ENCODE measurements around the gene ZNF534.
"Not testable (repeated sequence)": the region's sequence is repeated elsewhere in the genome, so short reads cannot be mapped to it uniquely, and the experiment has no call there.

The ZNF534 gene

DNA sequence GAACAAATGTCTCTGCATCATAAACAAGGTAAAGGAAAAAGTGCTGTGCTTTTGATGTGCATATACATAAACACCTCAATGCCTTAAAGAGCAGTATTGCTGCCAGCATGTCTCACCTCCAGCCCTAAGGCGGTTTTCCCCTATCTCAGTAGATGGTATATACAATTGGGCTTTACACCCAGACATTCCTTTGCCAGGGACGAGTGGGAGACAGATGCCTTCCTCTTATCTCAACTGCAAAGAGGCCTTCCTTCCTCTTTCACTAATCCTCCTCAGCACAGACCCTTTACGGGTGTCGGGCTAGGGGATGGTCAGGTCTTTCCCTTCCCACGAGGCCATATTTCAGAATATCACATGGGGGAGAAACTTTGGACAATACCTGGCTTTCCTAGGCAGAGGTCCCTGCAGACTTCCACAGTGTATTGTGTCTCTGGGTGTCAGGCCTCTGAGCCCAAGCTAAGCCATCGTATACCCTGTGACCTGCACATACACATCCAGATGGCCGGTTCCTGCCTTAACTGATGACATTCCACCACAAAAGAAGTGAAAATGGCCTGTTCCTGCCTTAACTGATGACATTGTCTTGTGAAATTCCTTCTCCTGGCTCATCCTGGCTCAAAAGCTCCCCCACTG, 55.3 kb downstream of the ZNF534 start:
- H3K4me1 Mint-ChIP-seq (ENCODE audit: low read depth); intact Hi-C loops (cut with micrococcal nuclease); H3K27ac Mint-ChIP-seq; H3K36me3 Mint-ChIP-seq (ENCODE audit: low read depth); H3K27me3 Mint-ChIP-seq; H3K4me3 Mint-ChIP-seq: not testable (repeated sequence)
- H3K9me3 Mint-ChIP-seq: peaks cover 72% of the 10 kb centered on the region

DNA sequence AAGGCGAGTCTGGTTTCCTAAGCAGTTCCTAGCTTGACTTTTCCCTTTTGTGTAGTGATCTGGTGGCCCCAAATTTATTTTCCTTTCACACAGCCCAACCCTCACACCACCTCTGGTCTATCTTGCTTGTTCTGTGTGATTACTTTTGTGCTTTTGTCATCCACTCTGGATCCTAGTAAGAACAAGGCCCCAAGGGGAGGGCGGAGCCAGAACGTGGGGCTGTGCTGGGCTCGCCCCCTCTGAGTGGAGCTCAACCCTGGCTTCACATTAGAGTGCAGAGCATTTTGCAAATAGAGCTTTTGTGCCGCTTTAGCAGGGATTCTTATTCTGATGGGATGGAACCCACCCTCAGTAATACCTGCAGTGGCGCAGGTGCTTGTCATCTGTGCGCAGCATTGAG, 56.1 kb downstream of the ZNF534 start:
- H3K27ac Mint-ChIP-seq; H3K4me1 Mint-ChIP-seq (ENCODE audit: low read depth); H3K4me3 Mint-ChIP-seq; H3K27me3 Mint-ChIP-seq; intact Hi-C loops (cut with micrococcal nuclease); H3K36me3 Mint-ChIP-seq (ENCODE audit: low read depth): not testable (repeated sequence)
- peaks cover 79% of the 10 kb centered on the region for H3K9me3 Mint-ChIP-seq

DNA sequence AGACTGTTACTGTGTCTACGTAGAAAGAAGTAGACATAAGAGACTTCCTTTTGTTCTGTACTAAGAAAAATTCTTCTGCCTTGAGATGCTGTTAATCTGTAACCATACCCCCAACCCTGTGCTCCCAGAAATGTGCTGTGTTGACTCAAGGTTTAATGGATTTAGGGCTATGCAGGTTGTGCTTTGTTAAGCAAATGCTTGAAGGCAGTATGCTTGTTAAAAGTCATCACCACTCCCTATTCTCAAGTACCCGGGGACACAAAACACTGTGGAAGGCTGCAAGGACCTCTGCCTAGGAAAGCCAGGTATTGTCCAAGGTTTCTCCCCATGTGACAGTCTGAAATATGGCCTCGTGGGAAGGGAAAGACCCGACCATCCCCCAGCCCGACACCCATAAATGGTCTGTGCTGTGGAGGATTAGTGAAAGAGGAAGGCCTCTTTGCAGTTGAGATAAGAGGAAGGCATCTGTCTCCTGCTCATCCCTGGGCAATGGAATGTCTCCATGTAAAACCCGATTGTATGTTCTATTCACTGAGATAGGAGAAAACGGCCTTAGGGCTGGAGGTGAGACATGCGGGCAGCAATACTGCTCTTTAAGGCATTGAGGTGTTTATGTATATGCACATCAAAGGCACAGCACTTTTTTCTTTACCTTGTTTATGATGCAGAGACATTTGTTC, 56.8 kb downstream of the ZNF534 start:
- H3K27me3 Mint-ChIP-seq; H3K4me3 Mint-ChIP-seq; H3K4me1 Mint-ChIP-seq (ENCODE audit: low read depth); H3K27ac Mint-ChIP-seq; H3K36me3 Mint-ChIP-seq (ENCODE audit: low read depth); intact Hi-C loops (cut with micrococcal nuclease): not testable (repeated sequence)
- peaks cover 76% of the 10 kb centered on the region for H3K9me3 Mint-ChIP-seq

DNA sequence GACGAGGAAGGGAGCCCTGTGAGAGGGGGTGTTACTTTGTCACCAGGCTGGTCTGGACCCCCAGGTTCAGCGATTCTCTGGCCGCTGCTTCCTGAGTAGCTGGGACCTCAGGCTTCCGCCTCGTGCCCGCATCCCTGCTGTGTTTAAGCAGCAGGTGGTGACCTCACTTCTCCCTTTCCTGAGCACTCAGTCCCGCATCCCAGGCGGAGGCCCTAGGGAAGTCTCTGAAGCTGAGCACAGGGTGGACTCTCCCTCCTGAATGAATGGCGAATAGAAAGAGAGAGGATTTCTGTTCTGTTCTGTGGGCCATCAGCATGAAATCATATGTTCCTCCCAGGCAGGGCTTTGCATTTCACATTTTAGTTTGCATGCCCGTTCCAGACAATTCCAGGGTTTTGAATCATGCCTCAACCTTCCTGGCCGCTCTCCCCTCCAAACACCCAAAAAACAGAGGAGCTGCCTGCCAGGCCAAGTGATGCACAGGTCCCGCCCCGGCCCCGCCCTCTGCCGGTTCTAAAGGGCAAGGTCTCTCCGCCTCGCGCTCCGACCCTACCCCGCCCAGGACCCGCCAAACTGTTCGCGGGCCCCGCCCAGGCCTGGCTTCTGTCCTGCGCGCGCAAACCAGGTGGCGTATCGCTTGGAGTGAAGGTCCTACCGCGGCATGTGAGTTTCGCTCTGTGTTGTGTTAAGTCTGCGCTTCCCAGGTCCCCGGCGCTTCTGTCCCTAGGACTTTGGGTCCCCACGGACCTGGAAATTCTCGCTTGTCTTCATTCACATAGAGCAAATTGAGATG, 63.4 kb downstream of the ZNF534 start:
- H3K4me3 Mint-ChIP-seq: no peak overlapping the region
- no peaks in the 10 kb centered on the region for H3K27me3 Mint-ChIP-seq
- no peaks in the 10 kb centered on the region for H3K4me1 Mint-ChIP-seq (ENCODE audit: low read depth)
- H3K9me3 Mint-ChIP-seq: peaks cover 60% of the 10 kb centered on the region
- no peaks in the 10 kb centered on the region for H3K36me3 Mint-ChIP-seq (ENCODE audit: low read depth)
- intact Hi-C loops (cut with micrococcal nuclease): no loop called here
- no peak overlapping the region for H3K27ac Mint-ChIP-seq

DNA sequence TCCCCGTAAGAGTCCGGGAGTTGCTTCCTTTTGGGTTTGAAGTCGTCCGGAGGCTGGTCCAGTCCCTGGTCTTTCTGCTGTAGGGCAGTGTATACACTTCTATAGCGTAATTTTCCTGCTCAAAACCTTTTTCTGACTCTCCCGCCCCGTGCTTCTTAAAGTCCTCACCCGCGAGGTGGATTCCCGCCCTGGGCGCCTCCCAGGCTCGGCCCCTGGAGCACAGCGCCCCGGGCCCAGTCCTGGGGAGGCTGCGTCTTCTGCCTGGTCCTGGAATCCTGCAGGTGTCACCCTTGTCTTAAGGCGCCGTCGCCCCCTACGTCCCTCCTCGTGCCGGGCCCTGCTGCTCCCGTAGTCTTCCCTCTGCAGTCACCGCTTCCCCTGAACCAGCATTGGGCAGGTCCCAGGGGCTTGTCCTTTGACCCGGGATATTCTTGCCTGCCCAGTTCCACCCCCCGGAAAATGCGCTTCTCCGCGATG, 64.1 kb downstream of the ZNF534 start:
- intact Hi-C loops (cut with micrococcal nuclease): no loop called here
- Mint-ChIP-seq H3K27ac (no peak overlapping the region), H3K4me1 (ENCODE audit: low read depth) (no peaks in the 10 kb centered on the region), H3K36me3 (ENCODE audit: low read depth) (no peaks in the 10 kb centered on the region), H3K27me3 (no peaks in the 10 kb centered on the region), H3K9me3 (peaks cover 66% of the 10 kb centered on the region), H3K4me3 (no peak overlapping the region)

DNA sequence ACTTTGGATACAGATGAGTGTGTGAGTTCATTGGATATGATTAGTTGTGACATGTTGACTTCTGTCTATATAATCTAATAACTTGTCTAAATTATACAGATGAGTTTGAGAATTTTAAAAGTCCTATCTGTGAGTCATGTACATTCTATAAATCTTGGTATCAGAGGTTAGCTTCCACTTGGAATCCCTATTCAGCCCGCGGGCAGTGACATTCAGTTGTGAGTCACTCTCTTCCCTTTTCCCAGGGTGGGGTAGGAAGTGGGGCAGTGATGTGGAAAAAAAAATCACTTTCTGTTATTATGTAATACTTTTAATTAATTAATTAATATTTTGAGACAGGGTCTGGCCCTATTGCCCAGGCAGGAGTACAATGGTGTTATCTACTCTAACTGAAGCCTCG, 65.6 kb downstream of the ZNF534 start:
- H3K36me3 Mint-ChIP-seq (ENCODE audit: low read depth): no peaks in the 10 kb centered on the region

DNA sequence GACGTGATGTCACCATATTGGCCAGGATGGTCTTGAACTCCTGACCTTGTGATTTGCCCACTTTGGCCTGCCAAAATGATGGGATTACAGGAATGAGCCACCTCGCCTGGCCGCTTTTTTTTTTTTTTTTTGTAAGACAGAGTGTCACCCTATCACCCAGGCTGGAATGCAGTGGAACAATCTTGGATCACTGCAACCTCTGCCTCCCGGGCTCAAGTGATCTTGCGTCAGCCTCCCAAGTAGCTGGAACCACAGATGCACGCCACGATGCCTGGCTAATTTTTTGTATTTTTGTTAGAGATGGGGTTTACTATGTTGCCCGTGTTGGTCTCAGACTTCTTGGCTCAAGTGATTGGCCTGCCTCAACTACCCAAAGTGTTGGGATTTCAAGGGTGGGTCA, 69.6 kb downstream of the ZNF534 start:
- Mint-ChIP-seq H3K9me3 (peaks cover 82% of the 10 kb centered on the region), H3K27ac (no peak overlapping the region), H3K27me3 (no peaks in the 10 kb centered on the region), H3K4me3 (no peak overlapping the region), H3K4me1 (ENCODE audit: low read depth) (no peaks in the 10 kb centered on the region), H3K36me3 (ENCODE audit: low read depth) (no peaks in the 10 kb centered on the region)
- intact Hi-C loops (cut with micrococcal nuclease): no loop called here

More for the DNA sequence above, 65.6 kb downstream of the ZNF534 start:
- Mint-ChIP-seq H3K4me1 (ENCODE audit: low read depth) (no peaks in the 10 kb centered on the region), H3K27ac (no peak overlapping the region), H3K27me3 (no peaks in the 10 kb centered on the region), H3K9me3 (peaks cover 68% of the 10 kb centered on the region), H3K4me3 (no peak overlapping the region)
- intact Hi-C loops (cut with micrococcal nuclease): no loop called here

DNA sequence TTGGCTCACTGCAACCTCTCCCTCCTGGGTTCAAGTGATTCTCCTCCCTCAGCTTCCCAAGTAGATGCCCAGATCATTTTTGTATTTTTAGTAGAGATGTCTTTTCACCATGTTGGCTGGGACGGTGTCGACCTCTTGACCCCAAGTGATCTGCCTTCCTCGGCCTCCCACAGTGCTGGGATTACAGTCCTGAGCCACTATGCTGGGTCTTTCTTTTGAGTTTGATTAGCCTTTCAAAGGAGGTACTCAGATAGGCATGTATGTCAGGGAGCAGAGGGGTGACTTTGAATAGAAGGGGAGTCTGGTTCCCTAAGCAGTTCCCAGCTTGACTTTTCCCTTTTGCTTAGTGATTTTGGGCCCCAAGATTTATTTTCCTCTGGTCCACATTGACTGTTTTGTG, 71.5 kb downstream of the ZNF534 start:
- H3K27me3 Mint-ChIP-seq; H3K36me3 Mint-ChIP-seq (ENCODE audit: low read depth); H3K27ac Mint-ChIP-seq; H3K4me3 Mint-ChIP-seq; intact Hi-C loops (cut with micrococcal nuclease); H3K4me1 Mint-ChIP-seq (ENCODE audit: low read depth): not testable (repeated sequence)
- H3K9me3 Mint-ChIP-seq: peaks cover 84% of the 10 kb centered on the region

DNA sequence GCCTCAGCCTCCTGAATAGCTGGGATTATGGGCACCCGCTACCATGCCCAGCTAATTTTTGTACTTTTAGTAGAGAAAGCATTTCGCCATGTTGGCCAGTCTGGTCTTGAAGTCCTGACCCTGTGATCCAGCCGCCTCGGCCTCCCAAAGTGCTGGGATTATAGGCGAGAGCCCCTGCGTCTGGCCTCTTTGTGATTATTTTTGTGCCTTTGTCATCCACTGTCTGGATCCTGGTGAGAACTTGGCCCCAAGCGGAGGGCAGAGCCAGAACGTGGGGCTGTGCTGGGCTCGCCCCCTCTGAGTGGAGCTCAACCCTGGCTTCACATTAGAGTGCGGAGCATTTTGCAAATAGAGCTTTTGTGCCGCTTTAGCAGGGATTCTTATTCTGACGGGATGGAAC, 72.0 kb downstream of the ZNF534 start:
- H3K27me3 Mint-ChIP-seq; intact Hi-C loops (cut with micrococcal nuclease); H3K36me3 Mint-ChIP-seq (ENCODE audit: low read depth); H3K4me1 Mint-ChIP-seq (ENCODE audit: low read depth); H3K4me3 Mint-ChIP-seq; H3K27ac Mint-ChIP-seq: not testable (repeated sequence)
- peaks cover 84% of the 10 kb centered on the region for H3K9me3 Mint-ChIP-seq
